Stimulated activated memory B cell treated with anti-CD40 and anti-IgM and Interleukin-4, amounts not matched to agents 10 μg/mL and 1 μg/mL and 100 μg/mL, for 72 hours (primary cell): ENCODE data around the gene CCL5.
A peak's percentile ranks its signal among the peaks of the same experiment; 100 is the strongest.
"Not testable (repeated sequence)": the region's sequence is repeated elsewhere in the genome, so short reads cannot be mapped to it uniquely, and the experiment has no call there.

Experiments
- ATAC-seq: fragments of 150-1000 bp; cut with Tn5 transposase; 2 replicates; pipeline ENCODE4 v1.10.0; 2021
- H3K27ac Mint-ChIP-seq: one replicate; pipeline ENCODE4 v1.8.0; 2022; ENCODE audit warnings: mild to moderate bottlenecking, mixed read lengths
- H3K27me3 Mint-ChIP-seq: one replicate; pipeline ENCODE4 v1.8.0; 2022; ENCODE audit warnings: mixed read lengths
- H3K36me3 Mint-ChIP-seq: one replicate; pipeline ENCODE4 v1.8.0; 2022; ENCODE audit warnings: mixed read lengths
- H3K4me1 Mint-ChIP-seq: one replicate; pipeline ENCODE4 v1.8.0; 2022; ENCODE audit warnings: mixed read lengths
- H3K4me3 Mint-ChIP-seq: one replicate; pipeline ENCODE4 v1.8.0; 2022; ENCODE audit warnings: mild to moderate bottlenecking, moderate library complexity, mixed read lengths
- H3K9me3 Mint-ChIP-seq: one replicate; pipeline ENCODE4 v1.8.0; 2022; ENCODE audit warnings: mixed read lengths

CCL5 gene

DNA sequence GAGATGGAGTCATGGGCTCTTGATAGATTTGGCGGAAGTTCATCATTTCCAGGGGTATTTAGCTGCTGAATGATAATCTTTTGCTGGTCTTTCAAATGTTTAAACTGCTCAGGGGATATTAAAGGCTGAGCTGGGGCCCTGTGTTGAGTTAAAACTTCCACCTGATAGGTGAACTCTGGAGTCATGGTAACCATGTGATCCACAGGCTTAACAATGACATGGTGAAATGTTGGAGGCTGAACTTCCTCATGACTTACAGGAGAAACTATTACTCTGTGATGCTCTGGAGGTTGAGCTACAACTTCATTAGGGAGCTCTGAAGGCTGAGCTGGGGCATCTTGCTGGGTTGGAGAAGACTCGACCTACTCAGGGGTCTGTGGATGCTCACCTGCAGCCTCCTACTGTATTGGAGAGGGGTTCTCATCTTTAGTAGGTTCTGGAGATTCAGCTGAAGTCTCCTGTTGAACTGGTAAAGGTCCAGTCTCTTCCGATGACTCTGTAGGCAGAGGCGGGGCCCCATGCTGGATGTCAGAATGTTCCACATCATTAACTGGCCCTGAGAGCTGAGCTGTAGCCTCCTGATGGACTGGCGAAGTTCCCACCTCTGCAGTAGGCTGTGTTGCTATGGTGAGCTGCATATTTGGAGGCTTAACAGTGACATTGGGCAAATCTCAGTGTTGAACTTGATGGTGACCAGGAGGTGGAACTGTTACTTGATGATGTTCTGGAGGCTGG is 26.2 kb upstream of the CCL5 start:
- no peaks in the 10 kb centered on the region for H3K4me1 Mint-ChIP-seq
- no peak for ATAC-seq
- no peak overlapping the region for H3K27ac Mint-ChIP-seq
- no peaks in the 10 kb centered on the region for H3K36me3 Mint-ChIP-seq
- H3K4me3 Mint-ChIP-seq = no peak overlapping the region
- H3K27me3 Mint-ChIP-seq = no peaks in the 10 kb centered on the region
- H3K9me3 Mint-ChIP-seq = no peaks in the 10 kb centered on the region

DNA sequence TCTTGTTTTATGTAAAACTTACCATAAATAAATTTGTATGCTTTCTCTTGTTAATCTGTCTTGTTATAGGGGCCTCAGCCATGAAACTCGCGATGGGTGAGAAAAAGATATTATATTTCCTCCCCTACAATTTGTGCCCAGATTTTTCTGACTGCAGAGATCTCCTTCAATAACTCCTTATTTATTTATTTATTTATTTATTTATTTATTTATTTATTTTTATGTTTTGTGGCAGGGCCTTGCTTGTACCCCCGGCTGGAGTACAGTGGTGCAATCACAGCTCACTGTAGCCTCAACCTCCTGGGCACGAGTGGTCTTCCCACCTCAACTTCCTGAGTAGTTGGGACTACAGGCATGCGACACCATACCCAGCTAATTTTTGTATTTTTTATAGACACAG is 23.3 kb upstream of the CCL5 start:
- Mint-ChIP-seq H3K27ac (no peak overlapping the region), H3K4me3 (no peak overlapping the region), H3K27me3 (no peaks in the 10 kb centered on the region), H3K36me3 (no peaks in the 10 kb centered on the region), H3K4me1 (no peaks in the 10 kb centered on the region), H3K9me3 (no peaks in the 10 kb centered on the region)
- ATAC-seq = no peak

DNA sequence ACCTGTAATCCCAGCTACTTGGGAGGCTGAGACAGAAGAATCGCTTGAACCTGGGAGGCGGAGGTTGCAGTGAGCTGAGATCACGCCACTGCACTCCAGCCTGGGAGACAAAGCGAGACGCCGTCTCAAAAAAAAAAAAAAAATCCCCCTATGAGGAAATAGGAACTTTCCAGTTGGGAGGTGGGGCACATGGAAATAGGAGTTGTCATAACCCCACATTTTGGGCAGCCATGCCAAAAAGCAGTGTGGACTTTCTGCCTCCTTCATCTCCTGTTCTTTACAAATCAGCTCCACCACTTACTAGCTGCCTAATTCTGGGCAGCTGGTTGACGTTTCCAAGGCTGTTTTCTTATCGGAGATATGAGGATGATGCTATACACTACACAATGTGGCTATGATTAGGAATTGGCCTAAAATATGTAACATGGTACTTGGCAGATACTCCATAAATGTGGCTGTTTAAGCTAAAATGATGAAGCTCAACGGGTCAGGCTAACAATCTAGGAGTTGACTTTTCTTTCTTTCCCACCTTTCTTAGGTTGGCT is 21.5 kb upstream of the CCL5 start:
- no peak overlapping the region for H3K4me3 Mint-ChIP-seq
- no peaks in the 10 kb centered on the region for H3K27me3 Mint-ChIP-seq
- no peaks in the 10 kb centered on the region for H3K36me3 Mint-ChIP-seq
- no peaks in the 10 kb centered on the region for H3K4me1 Mint-ChIP-seq
- no peak for ATAC-seq
- H3K9me3 Mint-ChIP-seq = no peaks in the 10 kb centered on the region
- H3K27ac Mint-ChIP-seq = no peak overlapping the region

DNA sequence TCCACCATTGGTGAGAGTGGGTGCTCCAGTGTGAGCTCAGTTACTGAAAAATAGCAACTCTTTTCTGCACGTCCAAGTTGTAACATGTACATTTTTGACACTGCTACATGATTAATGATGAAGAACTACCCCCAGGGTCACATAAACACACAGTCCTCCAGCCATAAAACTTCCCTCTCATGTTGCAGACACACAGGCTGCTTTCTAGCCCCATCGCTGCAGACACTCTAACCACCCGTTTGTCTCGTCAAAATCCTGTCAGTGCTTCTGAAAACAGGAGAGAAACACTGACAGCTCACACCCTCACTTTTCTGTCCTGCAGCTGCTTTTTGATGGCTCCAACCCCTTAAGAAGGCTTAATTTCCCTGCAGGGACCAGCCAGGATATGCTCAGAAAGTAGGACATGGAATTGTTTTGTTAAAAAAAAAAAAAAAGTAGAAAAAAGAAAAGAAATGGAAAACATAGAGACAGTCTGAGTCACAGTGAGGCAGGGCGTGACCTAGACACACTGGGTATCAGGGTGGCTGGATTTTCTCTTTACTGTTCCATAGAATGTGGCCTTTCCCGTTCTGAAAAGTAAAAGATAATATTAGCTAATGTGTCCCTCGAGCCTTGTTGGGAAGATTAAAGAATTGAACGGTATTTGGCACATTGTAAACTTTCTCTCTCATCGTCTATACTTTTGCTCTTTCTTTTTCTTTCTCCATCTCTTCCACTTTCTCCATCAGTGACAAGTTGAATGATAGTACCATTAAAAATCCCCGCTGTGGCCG is 20.7 kb upstream of the CCL5 start:
- Mint-ChIP-seq H3K9me3 (no peaks in the 10 kb centered on the region), H3K4me1 (no peaks in the 10 kb centered on the region), H3K27me3 (no peaks in the 10 kb centered on the region), H3K27ac (no peak overlapping the region), H3K36me3 (no peaks in the 10 kb centered on the region), H3K4me3 (no peak overlapping the region)
- no peak for ATAC-seq

DNA sequence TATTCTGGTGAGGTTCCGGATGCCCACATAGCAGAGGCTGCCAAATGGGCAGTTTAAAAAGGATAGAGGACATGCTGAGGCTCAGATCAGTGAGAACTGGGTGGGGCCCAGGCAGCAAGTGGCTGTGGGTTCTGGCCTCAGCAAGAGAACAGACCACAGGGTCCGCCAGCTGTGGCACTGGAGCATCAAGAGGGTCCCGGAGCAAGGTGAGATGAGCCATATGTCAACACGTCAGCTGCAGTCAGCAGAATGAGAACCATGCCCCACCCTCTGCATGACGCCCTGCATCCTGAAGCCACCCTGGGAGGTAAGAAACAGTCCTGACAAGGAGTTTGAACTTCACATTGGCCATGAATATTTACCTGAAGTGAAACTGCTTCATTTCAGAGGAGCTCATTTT is 20.1 kb upstream of the CCL5 start:
- Mint-ChIP-seq H3K9me3 (no peaks in the 10 kb centered on the region), H3K27me3 (no peaks in the 10 kb centered on the region), H3K4me3 (no peak overlapping the region), H3K4me1 (no peaks in the 10 kb centered on the region), H3K36me3 (no peaks in the 10 kb centered on the region), H3K27ac (no peak overlapping the region)
- ATAC-seq = no peak

DNA sequence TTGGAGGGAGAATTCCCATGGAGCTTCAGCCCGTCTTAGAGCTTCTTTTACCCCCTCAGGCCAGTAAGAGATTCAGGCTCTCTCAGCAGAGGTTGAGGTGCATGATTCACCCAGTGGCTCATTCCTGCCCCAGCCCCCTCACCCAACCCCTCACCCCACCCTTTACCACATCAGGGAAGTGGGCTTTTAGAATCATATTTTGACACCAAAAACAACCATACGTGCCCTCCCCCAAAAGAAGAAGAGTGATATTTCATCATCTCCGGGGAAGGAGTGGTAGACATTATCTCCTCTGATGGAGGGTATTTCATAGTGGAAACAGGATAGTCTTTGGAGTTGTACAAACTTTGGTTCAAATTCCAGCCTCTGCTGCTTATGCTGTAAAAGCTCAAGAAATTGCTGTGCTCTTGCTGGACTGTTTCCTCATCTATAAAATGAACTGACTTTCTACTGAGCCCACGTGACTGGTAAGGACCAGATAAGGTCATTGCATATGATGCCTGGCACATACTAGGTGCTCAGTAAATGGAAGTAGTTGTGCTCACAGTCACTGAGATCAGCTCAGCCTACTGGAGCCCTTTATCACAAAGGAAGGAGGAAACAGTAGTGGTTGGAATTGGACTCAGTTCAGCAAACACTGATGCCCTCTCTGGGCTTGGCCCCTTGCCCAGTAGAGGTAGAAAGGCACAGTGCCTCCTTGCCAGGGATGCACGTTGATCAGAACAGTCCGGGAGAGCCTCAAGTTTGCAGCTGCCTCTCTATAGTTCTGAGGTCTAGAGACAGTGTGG is 18.3 kb upstream of the CCL5 start:
- Mint-ChIP-seq H3K4me3 (no peak overlapping the region), H3K9me3 (no peaks in the 10 kb centered on the region), H3K4me1 (no peaks in the 10 kb centered on the region), H3K36me3 (no peaks in the 10 kb centered on the region), H3K27ac (no peak overlapping the region), H3K27me3 (no peaks in the 10 kb centered on the region)
- ATAC-seq = no peak

DNA sequence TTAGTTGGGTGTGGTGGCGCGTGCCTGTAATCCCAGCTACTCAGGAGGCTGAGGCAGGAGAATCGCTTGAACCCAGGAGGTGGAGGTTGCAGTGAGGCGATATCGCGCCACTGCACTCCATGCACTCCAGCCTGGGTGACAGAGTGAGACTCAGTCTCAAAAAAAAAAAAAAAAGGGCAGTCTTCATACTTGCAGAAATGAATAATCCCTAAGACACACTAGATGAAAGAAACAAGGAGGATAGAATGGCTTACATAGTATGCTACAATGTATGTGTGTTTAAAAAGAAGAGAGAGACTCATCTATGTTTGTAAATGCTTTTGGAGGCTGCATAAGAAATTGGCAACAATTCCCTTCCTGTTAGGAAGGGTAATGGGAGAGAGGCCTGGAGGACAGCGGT is 17.6 kb upstream of the CCL5 start:
- not testable (repeated sequence) for H3K36me3 Mint-ChIP-seq, H3K4me3 Mint-ChIP-seq, H3K27me3 Mint-ChIP-seq, H3K9me3 Mint-ChIP-seq, H3K27ac Mint-ChIP-seq, ATAC-seq, H3K4me1 Mint-ChIP-seq

DNA sequence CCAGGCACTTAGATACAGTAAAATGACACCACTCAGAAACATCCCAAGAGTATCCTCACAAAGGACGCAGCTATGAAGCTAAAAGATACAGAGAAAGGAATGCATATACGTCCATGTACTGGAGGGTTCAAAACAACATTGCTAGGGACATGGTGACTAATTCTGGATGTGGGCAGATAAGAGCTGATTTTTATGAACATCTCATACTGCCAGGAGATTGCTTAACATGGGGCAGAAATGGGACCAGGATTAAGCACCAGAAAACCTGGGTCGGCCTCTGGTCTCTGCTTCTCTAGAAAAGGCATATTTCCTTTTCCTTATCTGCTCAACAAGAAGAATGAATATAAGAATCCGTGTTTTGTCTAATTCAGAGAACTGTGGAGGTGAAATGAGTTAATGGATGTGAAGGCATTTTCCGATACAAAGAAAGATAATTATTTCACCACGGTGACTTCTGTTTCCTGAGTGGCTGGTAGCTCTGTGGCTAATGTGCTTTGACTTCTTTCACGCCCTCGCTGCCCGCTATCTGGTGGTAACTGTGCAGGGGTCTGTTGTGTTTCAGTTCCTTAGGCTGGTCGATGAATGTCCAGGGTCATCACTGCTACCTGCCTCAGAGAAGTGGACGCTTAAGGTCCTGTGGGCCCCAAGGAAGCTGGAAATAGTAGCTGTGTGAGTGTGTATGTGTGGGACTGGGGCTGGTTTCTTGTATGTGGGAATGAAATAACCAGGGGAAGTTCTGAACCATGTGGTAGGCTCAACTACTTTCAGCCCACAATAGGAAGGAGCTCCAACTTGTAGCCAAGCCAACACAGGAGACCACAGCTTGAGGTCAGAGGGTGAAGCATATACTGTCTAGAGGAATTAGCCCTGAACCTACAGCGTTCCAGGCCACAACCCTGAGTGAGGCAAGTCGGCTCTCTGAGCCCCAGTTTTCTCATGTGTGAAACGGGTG is 15.8 kb upstream of the CCL5 start:
- H3K27ac Mint-ChIP-seq = no peak overlapping the region

DNA sequence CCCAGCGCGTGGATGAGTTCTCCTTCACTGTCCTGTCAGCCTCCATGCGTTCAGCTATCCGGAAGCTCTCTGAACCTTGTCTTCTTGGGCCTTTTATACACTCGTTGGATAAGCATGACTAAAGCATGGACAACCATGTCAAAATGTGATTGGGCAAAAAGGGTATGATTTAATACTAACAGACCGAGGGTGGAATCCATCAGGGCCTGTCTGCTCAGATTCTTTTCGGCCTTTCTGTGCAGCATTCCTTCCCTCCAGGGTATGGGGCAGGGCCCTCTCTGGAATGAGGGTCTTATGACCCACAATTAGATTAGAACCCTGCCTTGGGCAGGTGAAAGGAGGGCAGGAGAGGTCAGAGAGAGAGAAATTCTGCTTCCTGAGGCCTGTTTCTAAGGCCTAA is 14.0 kb upstream of the CCL5 start:
- H3K27ac Mint-ChIP-seq = no peak overlapping the region

More for the DNA sequence above, 15.8 kb upstream of the CCL5 start:
- H3K9me3 Mint-ChIP-seq = no peaks in the 10 kb centered on the region
- ATAC-seq = peak; percentile 67
- H3K4me3 Mint-ChIP-seq = no peak overlapping the region
- no peaks in the 10 kb centered on the region for H3K36me3 Mint-ChIP-seq
- no peaks in the 10 kb centered on the region for H3K27me3 Mint-ChIP-seq
- no peaks in the 10 kb centered on the region for H3K4me1 Mint-ChIP-seq

DNA sequence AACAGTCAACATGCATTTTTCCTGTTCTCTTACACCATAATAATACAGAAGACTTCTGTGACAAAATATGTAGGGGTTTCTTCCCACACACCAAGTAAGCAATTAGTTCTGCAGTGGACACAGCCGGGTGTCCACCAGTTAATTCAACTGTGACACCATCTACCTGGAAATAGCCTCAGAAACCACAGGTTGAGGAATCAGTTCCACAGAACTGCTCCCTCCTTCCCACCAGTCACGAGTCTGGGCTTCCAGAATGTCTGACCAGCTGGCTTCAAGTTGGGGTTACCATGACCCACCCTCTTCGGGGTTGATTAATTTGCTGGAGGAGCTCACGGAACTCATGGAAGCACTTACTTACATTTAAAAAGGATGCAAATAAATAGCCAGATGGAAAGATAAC is 13.6 kb upstream of the CCL5 start:
- no peak overlapping the region for H3K27ac Mint-ChIP-seq
- ATAC-seq = no peak
- H3K9me3 Mint-ChIP-seq = no peaks in the 10 kb centered on the region
- H3K36me3 Mint-ChIP-seq = no peaks in the 10 kb centered on the region
- H3K4me3 Mint-ChIP-seq = no peak overlapping the region
- no peaks in the 10 kb centered on the region for H3K4me1 Mint-ChIP-seq
- H3K27me3 Mint-ChIP-seq = no peaks in the 10 kb centered on the region

More for the DNA sequence above, 14.0 kb upstream of the CCL5 start:
- Mint-ChIP-seq H3K27me3 (no peaks in the 10 kb centered on the region), H3K36me3 (no peaks in the 10 kb centered on the region), H3K4me1 (no peaks in the 10 kb centered on the region), H3K9me3 (no peaks in the 10 kb centered on the region), H3K4me3 (no peak overlapping the region)
- no peak for ATAC-seq

DNA sequence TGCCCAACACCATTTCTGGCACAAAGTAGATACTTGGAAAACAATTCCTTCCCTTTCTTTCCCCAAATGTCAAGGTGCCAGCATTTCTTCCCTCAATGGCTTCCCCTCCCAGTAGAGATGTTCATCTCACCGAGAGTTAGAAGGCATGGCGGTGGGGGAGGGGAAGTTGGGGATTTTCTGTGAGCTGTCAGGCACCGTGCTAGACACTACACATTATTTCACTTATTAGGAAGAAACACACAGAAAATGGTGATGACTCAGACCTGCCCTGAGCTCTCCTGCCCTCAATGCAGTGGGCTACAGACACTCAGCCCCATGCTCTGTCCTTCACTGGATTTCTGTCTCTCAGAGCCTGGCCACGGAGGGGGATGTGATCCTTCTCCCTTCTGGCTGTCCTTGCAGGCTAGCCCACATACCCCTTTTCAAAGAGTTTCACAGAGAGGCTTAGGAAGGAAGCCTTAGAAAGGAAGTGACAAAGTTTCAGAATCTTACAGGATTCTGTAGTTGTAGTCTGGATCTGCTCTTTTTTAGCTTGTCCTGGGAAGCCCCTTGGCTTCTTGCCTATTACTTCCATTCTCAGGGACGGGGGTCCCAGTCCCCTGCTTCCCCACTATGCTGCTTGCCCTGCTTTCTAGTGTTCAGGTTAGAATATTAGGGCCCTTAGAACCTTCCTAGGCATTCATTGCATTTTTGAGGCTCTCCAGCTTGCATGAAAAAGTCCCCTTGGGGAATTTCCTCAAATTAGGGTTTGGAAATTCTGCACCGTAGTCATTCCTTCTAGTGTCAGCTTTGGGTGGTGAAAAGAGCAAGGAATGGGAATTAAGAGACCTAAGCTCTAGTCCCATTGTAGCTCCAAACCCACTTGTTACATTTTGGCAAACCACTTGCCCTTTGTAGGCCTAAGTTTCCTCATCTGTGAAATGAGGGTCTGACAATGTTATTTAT is 12.2 kb upstream of the CCL5 start:
- Mint-ChIP-seq H3K27ac (no peak overlapping the region), H3K9me3 (no peaks in the 10 kb centered on the region), H3K36me3 (no peaks in the 10 kb centered on the region), H3K4me1 (no peaks in the 10 kb centered on the region), H3K27me3 (no peaks in the 10 kb centered on the region), H3K4me3 (no peak overlapping the region)
- peak; percentile 64 for ATAC-seq

DNA sequence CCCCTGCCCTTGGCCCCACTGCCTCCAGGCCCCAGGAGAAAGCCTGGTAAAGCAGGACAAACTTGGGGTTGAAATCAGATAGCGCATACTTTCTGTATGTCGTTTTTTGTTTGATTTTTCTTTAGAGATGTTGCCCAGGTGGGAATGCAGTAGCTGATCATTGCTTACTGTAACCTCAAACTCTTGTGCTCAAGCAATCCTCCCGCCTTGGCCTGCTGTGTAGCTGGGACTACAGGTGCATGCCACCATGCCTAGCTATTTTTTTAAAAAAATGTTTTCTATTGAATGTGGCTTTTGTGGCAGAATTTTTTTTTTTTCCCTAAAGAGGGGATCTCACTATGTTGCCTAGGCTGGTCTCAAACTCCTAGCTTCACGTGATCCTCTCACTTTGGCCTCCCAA is 11.1 kb upstream of the CCL5 start:
- no peaks in the 10 kb centered on the region for H3K36me3 Mint-ChIP-seq
- no peak overlapping the region for H3K27ac Mint-ChIP-seq
- H3K4me3 Mint-ChIP-seq = no peak overlapping the region

DNA sequence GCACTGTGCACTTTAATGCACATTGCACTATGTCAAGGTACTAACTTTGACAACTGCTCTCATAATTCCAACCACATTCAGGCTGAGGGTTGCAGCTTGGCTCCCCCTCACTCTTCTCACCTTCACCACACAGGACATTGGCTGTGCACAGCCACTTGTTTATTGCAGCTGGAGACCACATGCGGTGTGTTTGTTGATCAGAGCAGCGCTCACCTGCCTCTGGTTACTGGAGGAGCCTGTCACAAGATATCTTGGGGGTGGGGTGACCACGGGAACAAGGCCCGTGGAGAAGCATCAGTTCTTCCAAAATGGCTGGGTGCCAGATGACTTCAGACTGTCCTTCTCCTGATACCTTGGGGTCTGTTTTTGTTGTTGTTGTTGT is 10.6 kb upstream of the CCL5 start:
- no peaks in the 10 kb centered on the region for H3K9me3 Mint-ChIP-seq
- no peaks in the 10 kb centered on the region for H3K4me1 Mint-ChIP-seq
- no peaks in the 10 kb centered on the region for H3K36me3 Mint-ChIP-seq
- ATAC-seq = no peak
- H3K4me3 Mint-ChIP-seq = no peak overlapping the region
- H3K27ac Mint-ChIP-seq = no peak overlapping the region
- H3K27me3 Mint-ChIP-seq = no peaks in the 10 kb centered on the region

More for the DNA sequence above, 11.1 kb upstream of the CCL5 start:
- Mint-ChIP-seq H3K27me3 (no peaks in the 10 kb centered on the region), H3K4me1 (no peaks in the 10 kb centered on the region), H3K9me3 (no peaks in the 10 kb centered on the region)
- ATAC-seq = no peak
